Stimulated activated CD4-positive, alpha-beta T cell treated with anti-CD3 and anti-CD28 coated beads, TNF-alpha, amount 100 ng/mL, for 24 hours (primary cell): ENCODE results near the gene GRPEL1.

Source experiments
- DNase-seq, 3 experiments: peaks; one replicate each; pipeline ENCODE4 v3.0.0-alpha.2; 2020; ENCODE audit warnings: low read depth in 3 of 3

Gene GRPEL1

GRCh38 chr4:7023901-7024300, 44.0 kb downstream of the GRPEL1 start:
- no peak for DNase-seq

- DNase-seq: no peak
Observed at GRCh38 chr4:7023486-7023885, 44.4 kb downstream of the GRPEL1 start.

- DNase-seq: no peak
Observed at GRCh38 chr4:7021930-7022664, 45.8 kb downstream of the GRPEL1 start.

- no peak for DNase-seq
Observed at GRCh38 chr4:7021355-7021754, 46.5 kb downstream of the GRPEL1 start.

- DNase-seq: no peak
Observed at GRCh38 chr4:7020856-7021255, 47.0 kb downstream of the GRPEL1 start.

GRCh38 chr4:7020290-7020689, 47.6 kb downstream of the GRPEL1 start:
- DNase-seq: no peak

- no peak for DNase-seq
Observed at GRCh38 chr4:7019367-7019766, 48.5 kb downstream of the GRPEL1 start.

- no peak for DNase-seq
Observed at GRCh38 chr4:7018281-7018680, 49.6 kb downstream of the GRPEL1 start.

- no peak for DNase-seq
Observed at GRCh38 chr4:7017446-7018048, 50.3 kb downstream of the GRPEL1 start.

- no peak for DNase-seq
Observed at GRCh38 chr4:7016512-7016911, 51.4 kb downstream of the GRPEL1 start.

GRCh38 chr4:7016086-7016485, 51.8 kb downstream of the GRPEL1 start:
- no peak for DNase-seq

GRCh38 chr4:7015383-7016035, 52.4 kb downstream of the GRPEL1 start:
- DNase-seq: no peak

GRCh38 chr4:7014815-7015214, 53.0 kb downstream of the GRPEL1 start:
- DNase-seq: no peak

- no peak for DNase-seq
Observed at GRCh38 chr4:7013175-7013574, 54.7 kb downstream of the GRPEL1 start.

GRCh38 chr4:7009564-7009963, 58.3 kb downstream of the GRPEL1 start:
- DNase-seq: no peak
